Inferior parietal cortex (tissue), 1 donor: ENCODE results near the gene ETV4.
A peak's percentile ranks its signal among the peaks of the same experiment; 100 is the strongest.

ENCODE experiments used
- DNase-seq: peaks from one replicate; pipeline ENCODE4 v3.0.0-alpha.2; 2016; ENCODE audit errors: extremely low spot score

The ETV4 gene

DNA sequence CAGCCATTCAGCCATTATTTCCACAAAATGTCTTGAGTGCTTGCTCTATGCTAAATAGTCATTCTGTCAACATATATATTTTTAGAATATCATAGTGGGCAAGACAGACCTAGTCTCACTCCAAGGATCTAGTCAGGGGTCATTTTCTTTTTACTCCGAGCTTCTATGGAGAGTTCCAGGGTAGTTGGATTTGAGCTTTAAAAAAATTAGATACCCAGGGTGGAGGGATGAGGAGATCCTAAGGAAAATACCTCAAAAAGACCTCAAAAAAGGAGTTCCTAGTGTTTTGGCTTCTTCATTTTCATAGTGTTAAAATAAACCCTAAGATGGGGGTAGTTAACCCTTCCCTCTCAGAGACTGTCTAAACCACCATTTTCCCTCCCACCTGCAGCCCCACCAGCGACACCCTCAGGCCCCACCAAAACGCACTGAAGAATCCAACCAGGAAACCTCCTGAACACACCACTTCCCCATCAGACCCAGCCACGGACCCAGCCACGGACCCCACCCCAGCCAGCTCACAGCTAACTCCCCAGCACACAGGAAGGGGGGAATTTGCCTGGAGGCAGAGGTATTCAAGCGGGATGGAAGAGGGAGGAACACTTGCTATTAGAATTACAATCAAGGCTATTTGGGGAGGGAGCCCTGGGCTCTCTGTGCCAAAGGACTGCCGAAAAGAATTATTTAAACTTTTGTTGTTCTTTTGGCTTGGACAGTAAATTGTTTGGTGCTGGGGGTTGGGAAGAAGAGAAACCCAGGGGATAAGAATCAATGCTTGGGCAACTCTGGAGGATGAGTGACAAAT lies 2.2 kb downstream of the ETV4 start:
- DNase-seq: no peak

DNA sequence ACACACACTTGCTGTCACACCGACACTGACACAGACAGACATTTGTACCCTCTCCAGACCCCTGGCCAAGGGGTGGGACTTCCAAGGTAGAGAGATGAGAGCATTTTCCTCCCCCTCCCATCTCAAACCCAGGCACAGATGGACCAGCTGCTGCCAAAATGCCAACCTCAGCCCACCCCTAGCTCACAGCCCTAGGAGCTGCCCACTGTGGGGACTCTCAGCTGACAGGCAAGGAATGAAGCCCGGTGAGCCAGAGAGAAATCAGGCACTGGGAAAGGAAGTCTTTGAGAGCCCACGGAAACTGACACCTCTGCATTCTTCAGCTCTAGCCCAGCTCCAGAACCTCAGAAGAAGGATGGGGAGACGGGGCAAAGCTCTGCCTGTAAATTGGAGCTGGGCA lies 2.8 kb downstream of the ETV4 start:
- DNase-seq: no peak

DNA sequence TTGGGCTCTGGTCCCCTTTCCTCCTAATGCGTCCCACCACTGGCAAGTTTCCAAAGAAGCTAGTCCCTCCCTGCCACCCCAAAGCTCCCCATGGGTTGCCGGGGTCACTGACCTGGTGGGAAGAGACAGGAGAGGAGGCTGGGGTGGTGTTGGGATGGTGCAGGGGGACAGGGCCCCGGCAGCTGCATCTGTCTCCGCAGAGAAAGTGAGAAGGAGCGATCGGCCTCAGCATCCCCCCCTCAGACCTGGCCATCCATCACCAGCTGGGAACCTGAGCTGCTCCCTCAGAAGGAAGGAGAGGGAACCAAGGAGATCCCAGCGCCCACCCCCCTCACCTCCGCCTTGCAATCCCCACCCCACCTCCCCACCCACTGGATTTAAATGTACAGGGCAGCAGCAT lies 3.3 kb downstream of the ETV4 start:
- DNase-seq: no peak

DNA sequence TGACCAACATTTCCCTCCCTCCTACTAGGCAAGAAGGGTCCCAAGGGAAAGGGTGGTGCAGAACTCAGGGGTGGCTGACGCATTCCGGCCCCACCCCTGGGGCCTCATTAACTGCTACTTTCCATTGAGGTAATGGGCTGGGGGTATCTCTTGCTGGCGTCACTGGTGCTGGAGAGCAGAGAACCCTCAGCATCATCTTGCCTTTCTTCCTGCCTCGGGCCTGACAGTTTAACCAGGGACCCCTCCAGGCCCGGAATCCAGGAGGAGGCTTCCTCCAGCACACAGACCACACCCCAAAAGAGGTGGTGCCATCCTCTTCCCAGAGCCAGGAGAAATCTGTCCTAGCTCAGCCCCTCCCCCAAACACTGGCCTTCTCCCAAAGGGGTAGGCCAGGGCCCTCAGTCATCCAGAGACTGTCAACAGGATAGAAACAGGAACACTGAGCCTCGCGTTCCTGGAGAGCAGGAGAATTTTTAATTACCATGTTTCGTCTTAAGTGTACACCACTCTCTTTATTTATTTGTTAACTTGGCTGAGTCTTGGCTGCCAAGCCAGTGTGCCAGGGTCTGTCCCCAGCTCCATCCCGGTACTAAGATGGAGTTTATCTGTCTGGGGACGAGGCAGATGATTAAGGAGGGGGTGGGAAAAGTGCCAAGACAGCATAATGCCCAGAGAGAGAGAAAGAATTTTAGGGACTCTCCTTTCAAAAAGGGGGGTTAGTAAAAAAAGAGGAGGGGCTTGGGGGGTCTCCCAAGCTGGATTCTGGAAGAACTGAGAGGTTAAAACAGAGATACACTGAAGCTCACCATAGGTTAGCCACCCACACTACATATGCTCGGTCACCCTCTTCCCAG lies 5.1 kb downstream of the ETV4 start:
- no peak for DNase-seq

GRCh38 chr17:43536236-43536992 lies 9.7 kb downstream of the ETV4 start:
- DNase-seq: no peak

DNA sequence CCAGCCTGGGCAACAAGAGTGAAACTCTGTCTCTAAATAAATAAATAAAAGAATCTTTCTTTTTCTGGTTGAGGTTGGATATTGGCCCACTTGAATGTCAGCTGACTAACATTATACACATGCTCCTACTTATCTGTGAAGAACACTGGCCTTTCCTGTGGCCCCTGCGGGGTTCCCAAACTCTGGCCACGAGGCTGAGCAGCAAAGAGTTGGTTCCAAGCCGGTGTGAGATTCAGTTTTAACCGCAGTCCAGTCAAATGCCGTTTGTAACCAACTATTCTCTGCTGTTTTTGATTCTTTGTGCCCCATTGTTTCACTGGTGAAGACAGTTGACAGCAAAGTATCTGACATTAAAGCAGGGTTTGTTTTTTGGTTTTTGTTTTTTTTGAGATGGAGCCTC lies 11.2 kb downstream of the ETV4 start:
- DNase-seq: no peak

GRCh38 chr17:43533699-43534098 lies 12.4 kb downstream of the ETV4 start:
- DNase-seq: no peak

DNA sequence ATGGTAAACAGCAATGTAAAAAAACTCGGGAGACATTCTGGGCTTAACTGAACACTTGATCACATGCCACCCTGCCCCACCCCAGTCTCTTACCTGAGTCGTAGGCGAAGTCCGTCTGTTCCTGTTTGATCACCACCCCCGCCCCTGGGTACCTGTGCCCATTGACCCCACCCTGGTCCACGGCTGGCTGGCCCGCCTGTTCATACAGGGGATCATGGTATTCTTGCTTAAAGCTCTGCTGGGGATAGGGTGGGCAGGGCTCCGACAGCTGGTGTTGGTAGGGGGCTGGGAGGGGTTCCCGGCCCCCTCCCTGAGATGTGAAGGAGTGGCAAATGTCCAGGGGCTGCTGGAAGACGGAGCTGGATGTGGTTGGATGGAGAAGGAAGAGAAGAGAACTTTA lies 13.6 kb downstream of the ETV4 start:
- DNase-seq: no peak

- DNase-seq: no peak
Measured at GRCh38 chr17:43531955-43532354, 14.2 kb downstream of the ETV4 start.

- no peak for DNase-seq
Measured at GRCh38 chr17:43531082-43531378, 15.1 kb downstream of the ETV4 start.

DNA sequence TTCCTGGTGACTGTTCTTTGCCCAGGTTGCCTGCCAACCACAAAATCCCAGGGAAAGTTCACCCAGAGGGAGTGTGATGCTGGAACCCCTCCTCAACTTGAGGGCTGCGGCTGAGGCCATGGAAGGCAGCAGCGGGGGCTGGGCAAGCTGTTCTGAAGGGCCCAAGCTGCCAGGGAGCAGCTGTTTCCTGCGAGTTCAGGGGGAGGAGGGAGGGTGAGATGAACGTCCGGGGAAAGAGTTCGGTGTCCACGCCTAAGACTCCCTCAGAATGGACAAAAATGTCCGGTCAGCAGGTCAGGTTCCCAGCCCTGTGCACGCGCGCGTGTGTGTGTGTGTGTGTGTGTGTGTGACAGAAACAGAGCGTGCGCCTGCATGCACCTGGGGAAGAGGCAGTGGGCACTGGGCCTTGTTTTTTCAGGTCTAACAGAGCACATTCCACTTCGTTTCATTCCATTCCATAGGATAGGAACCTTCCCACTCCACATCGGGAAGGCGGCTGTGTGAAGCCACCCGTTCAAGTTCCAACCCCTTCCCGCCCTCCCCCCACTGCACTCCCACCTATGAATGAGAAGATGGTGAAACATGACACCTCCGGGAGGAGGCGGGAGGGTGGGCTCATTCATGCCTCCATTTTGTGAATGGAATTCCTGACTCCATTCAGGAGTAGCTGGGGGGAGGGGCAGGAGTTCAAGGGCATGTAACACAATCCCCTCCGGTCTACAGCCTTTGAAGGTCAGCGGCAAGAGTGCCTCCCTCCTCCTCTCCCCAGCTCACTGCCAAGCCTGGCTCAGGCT lies 15.7 kb downstream of the ETV4 start:
- DNase-seq: no peak

- DNase-seq: no peak
Measured at GRCh38 chr17:43529947-43530287, 16.2 kb downstream of the ETV4 start.

GRCh38 chr17:43528988-43529814 lies 16.9 kb downstream of the ETV4 start:
- no peak for DNase-seq

DNA sequence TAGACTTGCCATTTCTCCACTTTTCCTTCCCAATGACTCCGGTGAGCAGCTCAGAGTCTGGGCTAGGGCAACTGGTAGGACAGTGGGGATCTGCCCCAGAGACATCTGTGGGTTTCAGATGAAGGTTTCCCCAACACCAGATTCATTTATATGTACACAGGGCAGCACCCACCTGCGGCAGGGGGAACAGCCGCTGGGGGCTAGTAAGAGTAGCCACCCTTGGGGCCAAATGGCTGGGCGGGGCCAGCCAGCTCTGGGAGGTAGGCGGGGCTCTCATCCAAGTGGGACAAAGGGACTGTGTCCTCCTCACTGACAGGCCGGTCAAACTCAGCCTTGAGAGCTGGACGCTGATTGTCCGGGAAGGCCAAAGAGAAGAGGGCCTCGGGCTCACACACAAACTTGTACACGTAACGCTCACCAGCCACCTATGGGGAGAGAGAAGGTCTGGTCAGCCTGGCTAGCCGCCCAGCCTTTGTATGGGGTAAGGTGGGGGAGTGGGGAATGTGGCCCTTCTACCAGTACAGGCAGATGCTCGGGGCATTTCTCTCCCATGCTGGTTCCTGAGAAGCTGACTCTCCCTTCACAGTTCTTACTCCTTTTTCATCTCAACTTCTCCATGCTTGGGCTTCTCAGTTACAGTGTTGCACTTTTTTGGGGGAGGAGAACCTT lies 17.7 kb downstream of the ETV4 start:
- no peak for DNase-seq

DNA sequence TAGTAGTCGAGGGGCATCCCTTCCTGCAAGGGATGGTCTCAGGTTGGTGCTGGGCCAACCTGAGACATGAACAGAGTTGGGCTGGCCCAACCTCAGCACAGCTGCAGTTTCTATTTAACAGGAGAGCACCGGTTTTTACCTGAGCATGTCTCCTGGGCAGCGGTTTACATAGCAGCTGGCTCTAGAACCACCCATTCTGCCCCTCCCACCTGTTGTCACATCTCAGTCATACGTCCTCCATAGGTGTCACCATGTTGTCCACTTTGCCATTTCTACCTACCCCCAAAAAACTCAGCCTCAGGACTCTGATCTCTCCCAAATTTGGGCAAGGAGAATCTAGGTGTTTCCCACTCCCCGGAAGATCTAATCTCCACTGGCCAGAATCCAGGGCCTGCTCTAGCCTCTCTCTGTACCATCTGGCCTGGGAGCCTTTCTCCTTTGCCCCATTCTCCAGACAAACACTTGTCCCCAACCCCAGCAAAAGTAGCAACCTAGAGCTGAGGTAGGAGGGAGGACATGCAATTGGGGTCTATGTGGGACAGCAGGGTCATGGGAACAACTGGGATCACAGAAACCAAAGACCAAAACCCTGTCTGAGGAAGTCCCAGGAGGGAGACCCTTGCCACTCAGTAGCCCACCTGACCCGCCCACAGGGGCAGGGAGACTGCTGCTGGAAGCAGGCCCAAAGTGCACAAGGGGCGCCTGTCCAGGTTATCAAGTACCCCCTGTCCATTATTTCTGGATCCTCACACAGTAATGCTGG lies 19.1 kb downstream of the ETV4 start:
- no peak for DNase-seq

- no peak for DNase-seq
Measured at GRCh38 chr17:43524945-43525575, 21.1 kb downstream of the ETV4 start.

DNA sequence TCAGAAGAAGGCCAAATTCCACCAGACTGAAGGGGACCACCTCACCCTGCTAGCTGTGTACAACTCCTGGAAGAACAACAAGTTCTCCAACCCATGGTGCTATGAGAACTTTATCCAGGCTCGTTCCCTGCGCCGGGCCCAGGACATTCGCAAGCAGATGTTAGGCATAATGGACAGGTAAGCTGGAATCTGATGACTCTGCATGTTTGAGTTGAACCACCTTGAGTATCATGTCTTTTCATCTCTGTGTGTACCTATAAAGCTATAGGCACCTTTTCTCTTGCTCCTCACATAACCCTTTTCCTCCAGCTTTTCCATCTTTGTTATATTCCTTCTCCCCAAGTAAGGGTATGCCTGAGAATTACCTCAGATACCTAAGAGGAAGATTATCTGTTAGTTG lies 24.8 kb downstream of the ETV4 start:
- DNase-seq: no peak

DNA sequence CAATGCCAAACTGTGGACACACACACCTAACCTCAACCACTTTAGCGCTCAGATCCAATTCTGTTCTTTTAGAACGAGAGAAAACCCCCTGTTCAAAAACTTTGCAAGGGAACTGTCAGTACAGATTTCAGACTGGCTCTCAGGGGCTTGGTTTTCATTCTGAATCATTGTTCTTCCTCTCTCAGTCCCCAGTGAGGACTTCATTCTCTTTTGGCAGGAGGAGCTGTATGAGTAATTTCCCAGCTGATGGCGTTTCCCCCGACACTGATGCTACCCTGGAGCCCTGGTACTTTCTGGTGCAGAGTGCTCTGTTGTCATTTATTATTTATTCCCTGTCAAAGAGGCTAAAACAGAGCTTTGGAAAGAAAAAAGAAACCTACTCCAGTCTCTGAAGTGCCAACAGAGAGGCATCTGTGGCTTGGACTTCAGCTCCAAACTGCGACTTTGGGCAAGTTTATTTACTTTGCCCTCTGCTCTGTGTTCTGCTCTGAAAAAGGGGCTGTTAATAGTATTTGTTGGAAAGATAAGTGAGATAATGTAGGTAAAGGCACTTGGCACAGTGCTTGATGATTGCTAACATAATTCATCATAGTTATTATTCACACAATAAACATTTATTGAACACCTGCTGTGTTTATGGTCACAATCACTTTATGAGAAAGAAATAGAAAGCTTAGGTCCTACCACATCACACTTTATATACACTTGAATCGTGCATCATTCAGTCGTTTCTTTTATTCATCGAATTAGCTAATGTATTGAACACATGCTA lies 28.3 kb downstream of the ETV4 start:
- DNase-seq: peak; percentile 38
